ENCODE data around the gene ERICH2.
A peak's percentile ranks its signal among the peaks of the same experiment; 100 is the strongest.

ERICH2 gene

DNA sequence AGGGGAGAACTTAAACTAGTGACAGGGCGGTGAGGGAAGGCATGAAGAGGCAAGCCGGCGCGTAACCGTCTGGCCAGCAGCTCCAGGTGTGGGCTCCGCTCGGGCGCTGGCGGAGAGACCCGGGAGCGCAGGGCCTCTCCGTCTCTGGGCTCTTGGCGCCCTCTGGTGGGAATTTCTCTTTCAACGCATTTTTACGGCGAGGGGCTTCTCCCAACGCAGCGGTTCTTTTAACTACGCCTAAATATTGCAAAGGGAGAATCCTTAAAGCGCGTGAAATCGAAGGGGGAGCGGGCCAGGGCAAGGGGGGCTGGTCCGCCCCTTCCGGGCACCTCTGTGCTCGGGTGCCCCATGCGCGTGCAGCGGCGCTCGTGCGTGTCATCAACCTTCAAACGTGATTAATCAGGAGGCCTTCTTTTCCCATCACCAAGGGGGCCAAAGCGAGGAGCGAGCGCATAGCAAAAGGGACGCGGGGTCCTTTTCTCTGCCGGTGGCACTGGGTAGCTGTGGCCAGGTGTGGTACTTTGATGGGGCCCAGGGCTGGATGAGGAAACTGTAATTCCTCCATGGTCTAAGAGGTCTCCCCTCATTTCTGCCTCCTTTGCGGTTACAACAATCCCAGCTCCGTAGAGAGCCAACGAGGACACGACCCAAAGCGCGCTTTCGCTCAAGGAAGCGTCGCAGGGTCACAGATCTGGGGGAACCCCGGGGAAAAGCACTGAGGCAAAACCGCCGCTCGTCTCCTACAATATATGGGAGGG is 45.7 kb downstream of the ERICH2 start:
- peaks cover 86% of the 10 kb centered on the region for H3K27me3 ChIP-seq

DNA sequence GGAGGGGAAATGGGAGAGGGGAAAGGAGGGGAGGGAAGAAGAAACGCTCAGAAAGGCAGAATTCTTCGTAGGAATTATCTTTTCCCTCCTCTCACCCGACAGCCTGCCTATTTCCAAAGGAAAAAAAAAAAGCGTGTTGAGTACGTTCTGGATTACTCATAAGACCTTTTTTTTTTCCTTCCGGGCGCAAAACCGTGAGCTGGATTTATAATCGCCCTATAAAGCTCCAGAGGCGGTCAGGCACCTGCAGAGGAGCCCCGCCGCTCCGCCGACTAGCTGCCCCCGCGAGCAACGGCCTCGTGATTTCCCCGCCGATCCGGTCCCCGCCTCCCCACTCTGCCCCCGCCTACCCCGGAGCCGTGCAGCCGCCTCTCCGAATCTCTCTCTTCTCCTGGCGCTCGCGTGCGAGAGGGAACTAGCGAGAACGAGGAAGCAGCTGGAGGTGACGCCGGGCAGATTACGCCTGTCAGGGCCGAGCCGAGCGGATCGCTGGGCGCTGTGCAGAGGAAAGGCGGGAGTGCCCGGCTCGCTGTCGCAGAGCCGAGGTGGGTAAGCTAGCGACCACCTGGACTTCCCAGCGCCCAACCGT is 46.4 kb downstream of the ERICH2 start, which contains the start of gene GAD1:
Gene GAD1 (plus strand): TSS at position 384 of the 589 bp plus-strand sequence. CDS start 1,705 bp downstream, outside the sequence.
- peaks cover 93% of the 10 kb centered on the region for H3K27me3 ChIP-seq
- H3K4me3 ChIP-seq (ENCODE audit: low read depth in 1 of 2, low read length in 1 of 2), result peak within 1 kb of the TSS; percentile 36 to 52
- peaks cover 41 to 56% of the 10 kb centered on the region in 2 experiments for H3K4me1 ChIP-seq (ENCODE audit: control insufficient read depth in 1 of 2, insufficient read depth in 1 of 2, low read depth in 1 of 2, low read length in 1 of 2)
- no peak within 1 kb of the TSS for H3K27ac ChIP-seq
- H3K9me3 ChIP-seq, result no peaks in the 10 kb centered on the region
- TF ChIP-seq, protein P1, sequence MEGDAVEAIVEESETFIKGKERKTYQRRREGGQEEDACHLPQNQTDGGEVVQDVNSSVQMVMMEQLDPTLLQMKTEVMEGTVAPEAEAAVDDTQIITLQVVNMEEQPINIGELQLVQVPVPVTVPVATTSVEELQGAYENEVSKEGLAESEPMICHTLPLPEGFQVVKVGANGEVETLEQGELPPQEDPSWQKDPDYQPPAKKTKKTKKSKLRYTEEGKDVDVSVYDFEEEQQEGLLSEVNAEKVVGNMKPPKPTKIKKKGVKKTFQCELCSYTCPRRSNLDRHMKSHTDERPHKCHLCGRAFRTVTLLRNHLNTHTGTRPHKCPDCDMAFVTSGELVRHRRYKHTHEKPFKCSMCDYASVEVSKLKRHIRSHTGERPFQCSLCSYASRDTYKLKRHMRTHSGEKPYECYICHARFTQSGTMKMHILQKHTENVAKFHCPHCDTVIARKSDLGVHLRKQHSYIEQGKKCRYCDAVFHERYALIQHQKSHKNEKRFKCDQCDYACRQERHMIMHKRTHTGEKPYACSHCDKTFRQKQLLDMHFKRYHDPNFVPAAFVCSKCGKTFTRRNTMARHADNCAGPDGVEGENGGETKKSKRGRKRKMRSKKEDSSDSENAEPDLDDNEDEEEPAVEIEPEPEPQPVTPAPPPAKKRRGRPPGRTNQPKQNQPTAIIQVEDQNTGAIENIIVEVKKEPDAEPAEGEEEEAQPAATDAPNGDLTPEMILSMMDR (IDR thresholded peaks at IDR 0.05), result no peak
- no peaks in the 10 kb centered on the region for H3K36me3 ChIP-seq

More for the DNA sequence above, 45.7 kb downstream of the ERICH2 start:
- Histone ChIP-seq H3K27ac (no peak overlapping the region), H3K9me3 (no peaks in the 10 kb centered on the region), H3K4me1 (ENCODE audit: control insufficient read depth in 1 of 2, insufficient read depth in 1 of 2, low read depth in 1 of 2, low read length in 1 of 2) (peaks cover 40 to 49% of the 10 kb centered on the region in 2 experiments), H3K4me3 (ENCODE audit: low read depth in 1 of 2, low read length in 1 of 2) (peak overlapping the region; percentile 36 to 52), H3K36me3 (no peaks in the 10 kb centered on the region)
- TF ChIP-seq, protein P1 (IDR thresholded peaks at IDR 0.05), result no peak

DNA sequence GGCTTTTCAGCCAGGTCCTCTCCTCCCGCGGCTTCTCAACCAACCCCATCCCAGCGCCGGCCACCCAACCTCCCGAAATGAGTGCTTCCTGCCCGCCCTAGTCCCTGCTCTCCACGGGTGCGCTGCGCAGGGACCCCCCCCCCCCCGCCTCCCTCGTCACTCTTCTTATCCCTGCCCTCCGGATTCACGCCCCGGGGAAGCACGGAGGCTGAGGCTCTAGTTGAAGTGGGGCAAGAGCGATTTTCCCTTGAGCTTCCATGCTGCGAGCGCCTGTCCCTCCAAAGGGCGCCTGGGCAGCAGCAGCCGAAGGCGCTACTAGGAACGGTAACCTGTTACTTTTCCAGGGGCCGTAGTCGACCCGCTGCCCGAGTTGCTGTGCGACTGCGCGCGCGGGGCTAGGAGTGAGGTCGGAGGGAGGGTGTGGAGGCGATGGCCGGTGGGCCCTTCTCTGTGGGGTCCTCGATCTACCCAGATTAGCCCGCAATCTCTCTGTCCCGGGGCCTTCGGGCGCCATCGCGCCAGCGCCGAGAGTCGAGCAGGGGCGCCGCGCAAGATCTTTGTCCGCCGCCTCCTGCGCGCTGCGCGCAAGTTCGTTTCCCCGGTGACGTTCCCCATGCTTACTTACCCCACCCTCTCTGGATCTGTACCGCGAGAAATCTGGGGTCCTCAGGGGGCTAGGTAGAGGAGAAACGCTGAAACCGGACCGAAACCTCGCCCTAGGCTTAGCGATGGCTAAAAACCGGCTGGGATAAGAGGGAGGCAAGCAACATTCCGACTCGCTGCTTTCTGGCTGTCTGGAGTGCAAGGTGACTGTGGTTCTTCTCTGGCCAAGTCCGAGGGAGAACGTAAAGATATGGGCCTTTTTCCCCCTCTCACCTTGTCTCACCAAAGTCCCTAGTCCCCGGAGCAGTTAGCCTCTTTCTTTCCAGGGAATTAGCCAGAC is 47.2 kb downstream of the ERICH2 start:
- H3K4me3 ChIP-seq (ENCODE audit: low read depth in 1 of 2, low read length in 1 of 2), result peak overlapping the region; percentile 29 to 52
- TF ChIP-seq, protein P1 (IDR thresholded peaks at IDR 0.05), result no peak

DNA sequence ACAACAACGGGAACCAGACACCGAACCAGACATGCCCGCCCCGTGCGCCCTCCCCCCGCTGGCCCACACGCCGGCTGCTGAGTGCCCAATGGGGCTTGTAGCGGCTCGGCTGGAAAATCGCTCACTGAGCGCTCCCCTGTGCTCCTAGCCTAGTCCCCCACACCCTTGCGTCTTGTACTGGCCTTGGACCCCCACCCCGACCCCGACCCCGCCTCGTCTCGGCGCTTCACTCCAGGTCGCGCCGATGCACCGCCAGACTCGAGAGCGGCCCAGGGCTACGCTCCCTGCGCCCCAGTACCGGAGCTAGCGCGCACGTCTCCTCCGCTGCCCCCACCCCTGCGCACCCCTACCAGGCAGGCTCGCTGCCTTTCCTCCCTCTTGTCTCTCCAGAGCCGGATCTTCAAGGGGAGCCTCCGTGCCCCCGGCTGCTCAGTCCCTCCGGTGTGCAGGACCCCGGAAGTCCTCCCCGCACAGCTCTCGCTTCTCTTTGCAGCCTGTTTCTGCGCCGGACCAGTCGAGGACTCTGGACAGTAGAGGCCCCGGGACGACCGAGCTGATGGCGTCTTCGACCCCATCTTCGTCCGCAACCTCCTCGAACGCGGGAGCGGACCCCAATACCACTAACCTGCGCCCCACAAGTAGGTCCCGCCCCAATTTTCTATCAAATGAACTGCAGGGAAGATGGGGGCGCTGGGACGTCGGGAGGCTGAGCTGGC is 48.0 kb downstream of the ERICH2 start:
- H3K27me3 ChIP-seq, result peaks cover 100% of the 10 kb centered on the region
- TF ChIP-seq, protein P1 (IDR thresholded peaks at IDR 0.05), result no peak
- no peaks in the 10 kb centered on the region for H3K9me3 ChIP-seq
- H3K36me3 ChIP-seq, result no peaks in the 10 kb centered on the region
- peak overlapping the region in 1 of 2 experiments; percentile 52 for H3K4me3 ChIP-seq (ENCODE audit: low read depth in 1 of 2, low read length in 1 of 2)
- no peak overlapping the region for H3K27ac ChIP-seq
- peaks cover 41 to 63% of the 10 kb centered on the region in 2 experiments for H3K4me1 ChIP-seq (ENCODE audit: control insufficient read depth in 1 of 2, insufficient read depth in 1 of 2, low read depth in 1 of 2, low read length in 1 of 2)

More for the DNA sequence above, 47.2 kb downstream of the ERICH2 start:
- H3K27ac ChIP-seq, result no peak overlapping the region
- H3K27me3 ChIP-seq, result peaks cover 100% of the 10 kb centered on the region
- H3K36me3 ChIP-seq, result no peaks in the 10 kb centered on the region
- peaks cover 41 to 57% of the 10 kb centered on the region in 2 experiments for H3K4me1 ChIP-seq (ENCODE audit: control insufficient read depth in 1 of 2, insufficient read depth in 1 of 2, low read depth in 1 of 2, low read length in 1 of 2)
- H3K9me3 ChIP-seq, result no peaks in the 10 kb centered on the region
